CD14-positive monocyte (primary cell): ENCODE results near the gene ZNF407. TPM values are rescaled to one million over a fixed set of nuclear protein-coding genes. Genes with fewer than 3 reads are reported as not detected.

Source experiments
- DNase-seq, 3 donors: peaks; one replicate each; pipeline ENCODE4 v3.0.0-alpha.2; 2011 to 2022
- H2AFZ ChIP-seq: 2 replicates; pipeline ENCODE4 v1.6.0; 2012; ENCODE audit warnings: mild to moderate bottlenecking, low read depth, low read length, inconsistent platforms; ENCODE audit not compliant: insufficient read depth, poor library complexity, severe bottlenecking
- H3K27ac ChIP-seq, 2 donors: 1 replicate in 1 of 2; 2 replicates in 1 of 2; pipeline ENCODE4 v1.5.1; 2012 to 2013; ENCODE audit warnings: low read length in 2 of 2, control low read depth in 1 of 2, inconsistent platforms in 1 of 2, low read depth in 1 of 2, mild to moderate bottlenecking in 1 of 2
- H3K27me3 ChIP-seq, 2 donors: one replicate each; pipeline versions ENCODE4 v1.6.0 to v1.6.1; 2011 to 2013; ENCODE audit warnings: low read length in 2 of 2; ENCODE audit not compliant: control insufficient read depth in 2 of 2, insufficient read depth in 2 of 2
- H3K36me3 ChIP-seq, 2 donors: replicated peaks in 1 of 2; 1 replicate in 1 of 2; 2 replicates in 1 of 2; pipeline versions ENCODE4 v1.5.1 to v1.6.1; 2012 to 2013; ENCODE audit warnings: low read length in 2 of 2, control low read depth in 1 of 2, inconsistent platforms in 1 of 2, mild to moderate bottlenecking in 1 of 2; ENCODE audit not compliant: insufficient read depth in 2 of 2, control insufficient read depth in 1 of 2
- H3K4me1 ChIP-seq, 2 donors: 1 replicate in 1 of 2; 2 replicates in 1 of 2; pipeline versions ENCODE4 v1.5.1 to v1.6.1; 2012 to 2013; ENCODE audit warnings: low read length in 2 of 2, control low read depth in 1 of 2, inconsistent platforms in 1 of 2, mild to moderate bottlenecking in 1 of 2, moderate library complexity in 1 of 2; ENCODE audit not compliant: insufficient read depth in 2 of 2, control insufficient read depth in 1 of 2
- H3K4me2 ChIP-seq: replicated peaks from 2 replicates; pipeline ENCODE3; 2012; ENCODE audit warnings: low read length, moderate library complexity, mild to moderate bottlenecking; ENCODE audit not compliant: poor library complexity, severe bottlenecking; ENCODE audit errors: extremely low read depth
- H3K4me3 ChIP-seq, 3 experiments: fragments of 200-600 bp in 1 of 3; sonication (generic) in 1 of 3; replicated peaks in 1 of 3; 1 replicate in 2 of 3; 2 replicates in 1 of 3; pipeline ENCODE4 v1.5.1; 2011 to 2013; ENCODE audit warnings: low read length in 3 of 3, mild to moderate bottlenecking in 3 of 3, control low read depth in 2 of 3, low read depth in 2 of 3, inconsistent platforms in 1 of 3, moderate library complexity in 1 of 3
- H3K79me2 ChIP-seq: 2 replicates; pipeline ENCODE4 v1.6.0; 2012; ENCODE audit warnings: mild to moderate bottlenecking, control low read depth, inconsistent platforms, low read length, moderate library complexity; ENCODE audit not compliant: insufficient read depth
- H3K9ac ChIP-seq: 2 replicates; pipeline ENCODE4 v1.6.0; 2017; ENCODE audit warnings: low read length, mild to moderate bottlenecking; ENCODE audit not compliant: insufficient read depth, poor library complexity, severe bottlenecking
- H3K9me3 ChIP-seq, 2 donors: replicated peaks in 1 of 2; 1 replicate in 1 of 2; 2 replicates in 1 of 2; pipeline versions ENCODE4 v1.5.1 to v1.6.1; 2012 to 2013; ENCODE audit warnings: low read length in 2 of 2, control low read depth in 1 of 2; ENCODE audit not compliant: control insufficient read depth in 1 of 2, insufficient read depth in 1 of 2
- H4K20me1 ChIP-seq: 2 replicates; pipeline ENCODE4 v1.6.0; 2012; ENCODE audit warnings: mild to moderate bottlenecking, low read length, control low read depth, moderate library complexity; ENCODE audit not compliant: insufficient read depth
- H3K27ac Mint-ChIP-seq, 7 donors: one replicate each; pipeline ENCODE4 v1.8.0; 2020; ENCODE audit warnings: mild to moderate bottlenecking in 7 of 7, mixed read lengths in 7 of 7, moderate library complexity in 6 of 7, inconsistent platforms in 2 of 7
- H3K27me3 Mint-ChIP-seq, 3 donors: one replicate each; pipeline ENCODE4 v1.8.0; 2021 to 2022; ENCODE audit warnings: low read depth in 3 of 3, mild to moderate bottlenecking in 3 of 3, mixed read lengths in 3 of 3, moderate library complexity in 3 of 3, inconsistent platforms in 1 of 3
- H3K36me3 Mint-ChIP-seq, 2 donors: one replicate each; pipeline ENCODE4 v1.8.0; 2020; ENCODE audit warnings: mixed read lengths in 2 of 2, inconsistent platforms in 1 of 2, mild to moderate bottlenecking in 1 of 2
- H3K4me1 Mint-ChIP-seq: one replicate; pipeline ENCODE4 v1.8.0; 2020; ENCODE audit warnings: mild to moderate bottlenecking, mixed read lengths
- H3K4me3 Mint-ChIP-seq, 2 donors: one replicate each; pipeline ENCODE4 v1.8.0; 2020; ENCODE audit warnings: mild to moderate bottlenecking in 2 of 2, mixed read lengths in 2 of 2, moderate library complexity in 1 of 2
- H3K9me3 Mint-ChIP-seq, 7 donors: one replicate each; pipeline ENCODE4 v1.8.0; 2020 to 2022; ENCODE audit warnings: mixed read lengths in 7 of 7, mild to moderate bottlenecking in 6 of 7, moderate library complexity in 6 of 7, inconsistent platforms in 2 of 7
- CTCF ChIP-seq: fragments of 200-600 bp; IDR thresholded peaks from one replicate; pipeline ENCODE4 v1.8.0; 2022; ENCODE audit warnings: antibody characterized with exemption, mild to moderate bottlenecking
- WGBS: methylation state at CpG from one replicate; pipeline ENCODE4 v1.1.5; 2013; ENCODE audit warnings: missing lambda C conversion rate; ENCODE audit not compliant: insufficient coverage; 5-methylcytosine and 5-hydroxymethylcytosine counted together
- intact Hi-C, 2 donors: fragments of 100-400 bp; cut with micrococcal nuclease; formaldehyde crosslinking; loops; one replicate each; pipeline versions ENCODE4 v1.15.0 to v1.15.1; 2023
- polyA plus RNA-seq, 3 donors: library from polyadenylated mRNA; depleted of rRNA in 1 of 3; unstranded in 2 of 3; stranded (reverse) in 1 of 3; fragments of 300-500 nt in 2 of 3; fragments of >200 nt in 1 of 3; fragmentation: Illumina TruSeq in 2 of 3; gene quantifications; 1 replicate in 2 of 3; 2 replicates in 1 of 3; pipeline ENCODE4 v1.2.3, GENCODE V29; 2012 to 2021

The ZNF407 gene
- polyA plus RNA-seq, 3 donors = 1.3 to 3.6 (median 1.6) TPM

- no peaks in the 10 kb centered on the region for H3K27me3 ChIP-seq
- no peaks in the 10 kb centered on the region for H3K36me3 ChIP-seq
- H3K4me2 ChIP-seq = no peak overlapping the region
- no peak overlapping the region for H3K9ac ChIP-seq
- DNase-seq = peak in 1 of 3 donors; percentile 5
- peaks cover 2% of the 10 kb centered on the region for H3K79me2 ChIP-seq
- no peaks in the 10 kb centered on the region for H3K9me3 ChIP-seq
- H3K4me1 ChIP-seq = peaks cover 6 to 10% of the 10 kb centered on the region in 2 donors
- TF ChIP-seq CTCF = no peak
- Mint-ChIP-seq H3K36me3 (peaks cover 0 to 3% of the 10 kb centered on the region in 2 donors), H3K27ac (peak overlapping the region in 6 of 7 donors; percentile 52 to 73 (median 56)), H3K27me3 (no peaks in the 10 kb centered on the region), H3K4me1 (peaks cover 25% of the 10 kb centered on the region), H3K4me3 (no peak overlapping the region), H3K9me3 (peaks cover 0 to 5% (median 2%) of the 10 kb centered on the region in 7 donors)
- no peak overlapping the region for H3K27ac ChIP-seq
- no peak overlapping the region for H3K4me3 ChIP-seq
- no peak overlapping the region for H2AFZ ChIP-seq
- H4K20me1 ChIP-seq = no peaks in the 10 kb centered on the region
- no CpG with 5 or more reads among the region's 2 CpGs for WGBS
- intact Hi-C loops = no loop called here
These were observed 124.6 kb downstream of the ZNF407 start for GRCh38 chr18:74722237-74722636.

GRCh38 chr18:74724186-74724585 lies 126.5 kb downstream of the ZNF407 start:
- Histone ChIP-seq H3K4me2 (no peak overlapping the region), H3K27me3 (no peaks in the 10 kb centered on the region), H3K4me1 (peaks cover 6 to 10% of the 10 kb centered on the region in 2 donors), H2AFZ (no peak overlapping the region), H3K9me3 (no peaks in the 10 kb centered on the region), H3K4me3 (no peak overlapping the region), H4K20me1 (no peaks in the 10 kb centered on the region), H3K79me2 (peaks cover 2% of the 10 kb centered on the region), H3K36me3 (no peaks in the 10 kb centered on the region), H3K9ac (no peak overlapping the region), H3K27ac (no peak overlapping the region)
- H3K27me3 Mint-ChIP-seq = no peaks in the 10 kb centered on the region
- peaks cover 0 to 4% (median 1%) of the 10 kb centered on the region in 7 donors for H3K9me3 Mint-ChIP-seq
- H3K36me3 Mint-ChIP-seq = peaks cover 11 to 12% of the 10 kb centered on the region in 2 donors
- no peak for TF ChIP-seq CTCF
- peaks cover 25% of the 10 kb centered on the region for H3K4me1 Mint-ChIP-seq
- DNase-seq = no peak
- intact Hi-C loops = no loop called here
- H3K4me3 Mint-ChIP-seq = no peak overlapping the region
- no CpG with 5 or more reads among the region's 1 CpG for WGBS
- H3K27ac Mint-ChIP-seq = peak overlapping the region in 1 of 7 donors; percentile 79
